Naive thymus-derived CD4-positive, alpha-beta T cell (primary cell): ENCODE measurements around the gene HP1BP3. TPM values are rescaled to one million over a fixed set of nuclear protein-coding genes. Genes with fewer than 3 reads are reported as not detected.
A peak's percentile ranks its signal among the peaks of the same experiment; 100 is the strongest.
"Not testable (repeated sequence)": the region's sequence is repeated elsewhere in the genome, so short reads cannot be mapped to it uniquely, and the experiment has no call there.

Source experiments
- ATAC-seq: fragments of 150-1000 bp; cut with Tn5 transposase; 2 replicates; pipeline ENCODE4 v1.10.0; 2021; ENCODE audit warnings: mild to moderate bottlenecking, moderate library complexity
- CTCF ChIA-PET: fragments of 350-600 bp; sonication (Branson Sonifier 250); formaldehyde crosslinking; loops from one replicate; lab custom pipeline; 2021; ENCODE audit warnings: antibody characterized with exemption; lab: Charles Lee
- POLR2A ChIA-PET: fragments of 350-600 bp; sonication (Branson Sonifier 250); formaldehyde crosslinking; loops from one replicate; lab custom pipeline; 2021; ENCODE audit warnings: antibody characterized with exemption, inconsistent platforms; lab: Charles Lee
- DNase-seq, 9 donors: peaks; one replicate each; pipeline versions ENCODE4 v3.0.0 to v3.0.0-alpha.2; 2020 to 2022; ENCODE audit warnings: mixed read lengths in 1 of 9
- H3K27ac ChIP-seq: one replicate; pipeline ENCODE4 v1.7.0; 2013; ENCODE audit warnings: mild to moderate bottlenecking, low read depth, low read length, moderate library complexity
- H3K27me3 ChIP-seq, 2 donors: one replicate each; pipeline ENCODE4 v1.7.0; 2013; ENCODE audit warnings: low read length in 2 of 2, mild to moderate bottlenecking in 2 of 2, moderate library complexity in 2 of 2; ENCODE audit not compliant: control insufficient read depth in 2 of 2, insufficient read depth in 2 of 2
- H3K36me3 ChIP-seq, 3 experiments: 1 replicate in 2 of 3; 2 replicates in 1 of 3; pipeline ENCODE4 v1.7.0; 2013; ENCODE audit warnings: low read length in 3 of 3, mild to moderate bottlenecking in 3 of 3, moderate library complexity in 1 of 3; ENCODE audit not compliant: insufficient read depth in 3 of 3, control insufficient read depth in 2 of 3
- H3K4me1 ChIP-seq, 2 donors: one replicate each; pipeline ENCODE4 v1.7.0; 2013; ENCODE audit warnings: low read length in 2 of 2, mild to moderate bottlenecking in 2 of 2, moderate library complexity in 1 of 2; ENCODE audit not compliant: control insufficient read depth in 2 of 2, insufficient read depth in 2 of 2
- H3K4me3 ChIP-seq: 2 replicates; pipeline ENCODE4 v1.7.0; 2013; ENCODE audit warnings: mild to moderate bottlenecking, low read length
- H3K9me3 ChIP-seq, 3 experiments: 1 replicate in 2 of 3; 2 replicates in 1 of 3; pipeline ENCODE4 v1.7.0; 2013; ENCODE audit warnings: low read length in 3 of 3; ENCODE audit not compliant: control insufficient read depth in 2 of 3
- H3K27ac Mint-ChIP-seq, 9 donors: one replicate each; pipeline ENCODE4 v1.8.0; 2020 to 2022; ENCODE audit warnings: mixed read lengths in 9 of 9, mild to moderate bottlenecking in 8 of 9, moderate library complexity in 5 of 9, inconsistent platforms in 2 of 9
- H3K27me3 Mint-ChIP-seq, 5 donors: one replicate each; pipeline ENCODE4 v1.8.0; 2021 to 2022; ENCODE audit warnings: mixed read lengths in 5 of 5, mild to moderate bottlenecking in 1 of 5
- H3K36me3 Mint-ChIP-seq, 5 donors: one replicate each; pipeline ENCODE4 v1.8.0; 2020 to 2022; ENCODE audit warnings: mixed read lengths in 5 of 5, mild to moderate bottlenecking in 3 of 5, inconsistent platforms in 1 of 5
- H3K4me1 Mint-ChIP-seq, 7 donors: one replicate each; pipeline ENCODE4 v1.8.0; 2020 to 2022; ENCODE audit warnings: mixed read lengths in 7 of 7, mild to moderate bottlenecking in 3 of 7, inconsistent platforms in 1 of 7
- H3K4me3 Mint-ChIP-seq, 10 donors: one replicate each; pipeline ENCODE4 v1.8.0; 2020 to 2022; ENCODE audit warnings: mild to moderate bottlenecking in 10 of 10, mixed read lengths in 10 of 10, moderate library complexity in 6 of 10, inconsistent platforms in 2 of 10
- H3K9me3 Mint-ChIP-seq, 11 donors: one replicate each; pipeline ENCODE4 v1.8.0; 2020 to 2022; ENCODE audit warnings: mixed read lengths in 11 of 11, mild to moderate bottlenecking in 4 of 11, inconsistent platforms in 1 of 11, moderate library complexity in 1 of 11
- intact Hi-C, 2 donors: fragments of 100-400 bp; cut with micrococcal nuclease; formaldehyde crosslinking; loops; one replicate each; pipeline ENCODE4 v1.15.1; 2023
- polyA plus RNA-seq, 2 donors: library from polyadenylated mRNA; unstranded; fragments of 300-500 nt; fragmentation: Illumina TruSeq; gene quantifications; one replicate each; pipeline ENCODE4 v1.2.3, GENCODE V29; 2021
- total RNA-seq, 6 experiments: library from RNA in 5 of 6; stranded (reverse) in 5 of 6; gene quantifications; 1 replicate in 5 of 6; 2 replicates in 1 of 6; pipeline ENCODE4 v1.2.3 and lab custom pipeline; 2021 to 2026

Gene HP1BP3
- total and polyA plus RNA-seq, 7 experiments from 2014 or later, result 234 to 417 (median 288) TPM

DNA sequence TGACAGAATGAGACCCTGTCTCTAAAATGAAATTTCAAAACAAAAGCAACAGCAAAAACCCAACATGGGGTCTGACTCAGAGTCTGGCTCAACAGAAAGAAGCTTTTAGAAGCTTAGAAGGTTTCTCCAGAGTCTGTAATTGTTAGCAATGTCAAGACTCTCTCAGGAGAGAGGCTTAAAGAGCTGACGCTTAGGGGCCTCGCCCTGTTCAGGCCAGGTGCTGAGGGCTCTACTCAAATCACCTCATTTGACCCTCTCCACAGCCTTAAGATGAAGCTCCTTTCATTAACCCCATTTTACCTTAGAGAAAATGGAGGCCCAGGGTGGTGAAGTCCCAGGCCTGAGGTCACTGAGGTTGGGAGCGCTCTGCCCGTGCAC is 64.0 kb downstream of the HP1BP3 start:
- Mint-ChIP-seq H3K4me1 (peaks cover 0 to 4% (median 3%) of the 10 kb centered on the region in 7 donors), H3K36me3 (no peaks in the 10 kb centered on the region), H3K9me3 (no peaks in the 10 kb centered on the region), H3K27ac (no peak overlapping the region), H3K4me3 (no peak overlapping the region), H3K27me3 (peaks cover 0 to 22% (median 6%) of the 10 kb centered on the region in 5 donors)
- no peak overlapping the region for H3K4me3 ChIP-seq
- H3K9me3 ChIP-seq, result no peaks in the 10 kb centered on the region
- intact Hi-C loops, result no loop called here
- DNase-seq (no peak), ATAC-seq (no peak)
- H3K27ac ChIP-seq, result no peak overlapping the region
- H3K27me3 ChIP-seq, result no peaks in the 10 kb centered on the region
- ChIA-PET CTCF (no interaction called here), POLR2A (no interaction called here)
- no peaks in the 10 kb centered on the region for H3K4me1 ChIP-seq
- no peaks in the 10 kb centered on the region for H3K36me3 ChIP-seq

DNA sequence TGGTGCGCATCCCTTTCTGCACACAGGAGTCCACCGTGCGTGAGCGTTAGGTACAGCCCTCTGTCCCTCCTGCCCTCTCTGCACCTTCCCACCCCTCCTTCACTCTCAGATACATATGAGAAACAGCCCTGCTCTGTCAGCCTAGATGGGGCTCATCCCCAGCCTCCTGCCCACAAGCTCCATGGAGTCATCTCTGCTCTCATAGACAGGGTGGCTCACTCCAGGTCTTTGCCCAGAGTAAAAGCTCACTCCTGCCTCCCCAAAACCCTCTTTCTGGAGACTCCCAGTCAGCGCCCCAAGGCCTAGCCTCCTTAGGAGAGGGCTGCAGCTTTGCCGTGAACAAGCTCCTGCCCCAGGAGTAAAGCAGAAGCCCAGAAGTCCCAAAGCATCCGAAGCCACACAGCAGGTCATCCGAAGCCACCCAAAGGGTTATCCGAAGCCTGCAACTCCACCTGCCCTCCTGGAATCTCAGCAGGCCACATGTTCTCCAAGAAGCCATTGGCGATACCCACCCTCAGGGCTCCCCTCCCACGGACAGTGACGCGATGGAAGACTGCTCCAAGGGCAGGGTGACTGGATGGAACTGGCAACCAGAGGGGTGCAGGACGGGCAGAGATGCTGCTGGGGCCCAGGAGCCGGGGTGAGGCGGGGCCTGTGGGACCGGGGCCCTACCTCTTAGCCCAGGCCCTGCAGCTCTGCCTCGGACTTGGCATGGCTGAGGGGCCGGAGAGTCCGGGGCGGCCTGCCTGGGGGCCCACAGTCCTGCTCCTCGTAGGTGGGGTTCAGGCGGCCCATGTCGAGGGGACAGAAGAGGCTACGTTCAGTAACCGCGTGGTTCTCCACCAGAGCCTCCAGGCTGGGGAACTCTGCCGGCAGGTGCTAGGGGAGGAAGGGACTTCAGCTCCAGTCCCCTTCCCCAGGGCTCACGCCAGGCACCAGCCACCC is 65.7 kb downstream of the HP1BP3 start:
- H3K36me3 ChIP-seq, result no peaks in the 10 kb centered on the region
- CTCF ChIA-PET, result no interaction called here

DNA sequence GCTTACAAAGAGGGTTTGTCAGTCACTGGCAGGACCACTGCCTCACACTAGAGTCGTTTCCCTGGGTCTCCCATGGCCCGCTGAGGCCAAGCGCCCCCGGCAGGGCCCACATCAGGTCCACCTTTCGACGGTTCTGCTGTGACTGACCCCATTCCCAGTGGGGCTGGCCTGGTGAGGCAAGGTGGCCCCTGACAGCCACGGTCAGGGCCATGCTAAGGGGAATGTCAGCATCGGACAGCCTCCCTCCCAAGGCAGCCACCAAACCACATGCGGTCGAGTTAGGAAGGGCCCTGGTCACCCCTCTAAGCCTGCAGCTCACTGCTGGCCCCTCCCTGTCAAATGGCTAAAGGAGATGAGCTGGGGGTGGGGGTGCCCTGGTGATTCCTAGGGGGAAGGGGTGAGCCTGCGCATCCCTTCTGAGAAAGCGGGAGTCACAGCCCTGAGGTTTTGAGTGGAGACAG is 66.4 kb downstream of the HP1BP3 start:
- intact Hi-C loops, result no loop called here
- H3K36me3 Mint-ChIP-seq, result no peaks in the 10 kb centered on the region
- H3K27me3 ChIP-seq, result no peaks in the 10 kb centered on the region
- ATAC-seq, result no peak
- ChIA-PET POLR2A (no interaction called here), CTCF (no interaction called here)
- peaks cover 0 to 11% (median 8%) of the 10 kb centered on the region in 7 donors for H3K4me1 Mint-ChIP-seq
- H3K4me3 Mint-ChIP-seq, result no peak overlapping the region
- no peak overlapping the region for H3K4me3 ChIP-seq
- DNase-seq, result no peak
- peaks cover 14 to 36% (median 16%) of the 10 kb centered on the region in 5 donors for H3K27me3 Mint-ChIP-seq
- H3K4me1 ChIP-seq, result peaks cover 0 to 3% of the 10 kb centered on the region in 2 donors
- no peaks in the 10 kb centered on the region for H3K9me3 ChIP-seq
- H3K27ac Mint-ChIP-seq, result no peak overlapping the region
- no peak overlapping the region for H3K27ac ChIP-seq
- no peaks in the 10 kb centered on the region for H3K36me3 ChIP-seq
- no peaks in the 10 kb centered on the region for H3K9me3 Mint-ChIP-seq

More for the DNA sequence above, 65.7 kb downstream of the HP1BP3 start:
- ATAC-seq, result no peak
- H3K9me3 ChIP-seq, result no peaks in the 10 kb centered on the region
- intact Hi-C loops, result no loop called here
- Mint-ChIP-seq H3K9me3 (no peaks in the 10 kb centered on the region), H3K36me3 (no peaks in the 10 kb centered on the region), H3K4me3 (no peak overlapping the region), H3K27me3 (peaks cover 7 to 30% (median 10%) of the 10 kb centered on the region in 5 donors), H3K4me1 (peaks cover 0 to 10% (median 5%) of the 10 kb centered on the region in 7 donors), H3K27ac (no peak overlapping the region)
- peaks cover 0 to 3% of the 10 kb centered on the region in 2 donors for H3K4me1 ChIP-seq
- POLR2A ChIA-PET, result no interaction called here
- H3K4me3 ChIP-seq, result no peak overlapping the region
- H3K27ac ChIP-seq, result no peak overlapping the region
- H3K27me3 ChIP-seq, result no peaks in the 10 kb centered on the region
- DNase-seq, result no peak

DNA sequence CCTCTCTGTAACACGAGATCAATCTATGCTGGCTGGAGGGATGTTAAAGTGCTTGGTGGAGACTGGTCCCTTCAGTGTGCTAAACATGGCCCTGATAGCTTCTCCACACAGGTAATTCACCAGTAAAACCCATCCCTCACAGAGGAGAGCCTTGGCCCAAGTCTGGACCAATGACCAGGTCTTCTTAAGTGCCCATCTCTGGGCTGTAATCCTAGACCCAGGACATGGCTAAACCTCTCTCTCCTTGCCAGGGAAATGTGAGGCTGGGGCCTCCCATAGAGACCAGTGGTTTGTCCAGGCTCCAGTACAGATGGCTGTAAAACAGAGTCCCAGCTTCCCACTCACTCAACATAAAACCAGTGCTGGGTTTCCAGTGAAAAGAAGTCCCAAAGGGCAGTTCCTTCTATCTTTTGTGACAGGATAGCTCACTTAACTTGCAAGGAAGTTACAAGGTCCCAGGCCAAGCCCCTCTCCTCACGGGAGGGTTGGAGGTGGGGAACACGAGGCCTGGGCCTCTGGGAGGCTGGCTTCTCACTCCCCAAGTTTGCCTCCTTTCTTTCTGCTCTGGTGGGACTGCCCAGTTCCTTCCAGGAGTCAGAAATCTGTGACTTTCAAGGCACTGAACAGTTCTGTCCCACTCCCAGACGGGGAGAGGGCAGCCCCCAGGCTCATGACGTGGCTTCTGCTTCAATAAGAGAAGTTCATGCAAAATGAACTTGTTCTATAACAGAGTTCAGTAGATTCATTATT is 67.1 kb downstream of the HP1BP3 start:
- no peak for DNase-seq
- Histone ChIP-seq H3K4me1 (peaks cover 0 to 3% of the 10 kb centered on the region in 2 donors), H3K36me3 (no peaks in the 10 kb centered on the region), H3K9me3 (no peaks in the 10 kb centered on the region), H3K27ac (no peak overlapping the region), H3K4me3 (no peak overlapping the region), H3K27me3 (no peaks in the 10 kb centered on the region)
- H3K36me3 Mint-ChIP-seq, result no peaks in the 10 kb centered on the region
- no peaks in the 10 kb centered on the region for H3K9me3 Mint-ChIP-seq
- peaks cover 16 to 39% (median 20%) of the 10 kb centered on the region in 5 donors for H3K27me3 Mint-ChIP-seq
- no peak overlapping the region for H3K4me3 Mint-ChIP-seq
- H3K27ac Mint-ChIP-seq, result no peak overlapping the region
- intact Hi-C loops, result loop anchor here in 1 of 2 donors (2.0 to 5.0 kb wide), 2 partner anchors 13 to 457 kb away; partner anchors contain the start of genes EIF4G3 and SH2D5
- ATAC-seq, result no peak
- ChIA-PET CTCF (no interaction called here), POLR2A (interaction anchor here (1.6 kb wide), 1 partner anchor 67 kb away, joined by 3 read pairs; the partner anchor contains the start of gene HP1BP3)
- H3K4me1 Mint-ChIP-seq, result peaks cover 0 to 11% (median 8%) of the 10 kb centered on the region in 7 donors

DNA sequence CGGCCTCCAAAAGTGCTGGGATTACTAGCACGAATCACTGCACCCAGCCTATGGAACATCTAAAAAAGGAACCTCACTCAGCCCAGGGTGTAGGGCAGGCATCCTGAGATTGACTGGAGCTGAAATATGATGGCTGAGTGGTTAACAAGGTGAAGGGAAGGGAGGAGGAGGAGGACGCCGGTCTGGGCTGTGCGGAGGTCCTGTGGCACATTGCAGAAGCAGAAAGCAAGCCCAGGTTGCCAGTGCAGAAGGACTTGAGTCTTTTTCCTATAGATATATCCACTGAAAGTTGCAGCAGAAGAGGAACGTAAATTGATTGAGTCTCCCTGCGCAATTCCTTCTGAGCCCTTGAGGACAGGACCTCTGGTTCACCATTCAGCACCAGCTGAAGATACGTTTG is 67.8 kb downstream of the HP1BP3 start:
- peak overlapping the region in 1 of 9 donors; percentile 2 for H3K27ac Mint-ChIP-seq
- peak overlapping the region in 3 of 10 donors; percentile 63 to 81 (median 80) for H3K4me3 Mint-ChIP-seq
- H3K9me3 ChIP-seq, result no peaks in the 10 kb centered on the region
- H3K27me3 ChIP-seq, result no peaks in the 10 kb centered on the region
- H3K4me1 Mint-ChIP-seq, result peaks cover 0 to 11% (median 8%) of the 10 kb centered on the region in 7 donors
- intact Hi-C loops, result loop anchor here in 1 of 2 donors (2.0 to 5.0 kb wide), 2 partner anchors 14 to 458 kb away; partner anchors contain the start of genes EIF4G3 and SH2D5
- H3K4me3 ChIP-seq, result no peak overlapping the region
- H3K36me3 ChIP-seq, result no peaks in the 10 kb centered on the region
- H3K9me3 Mint-ChIP-seq, result no peaks in the 10 kb centered on the region
- no peak for ATAC-seq
- ChIA-PET CTCF (no interaction called here), POLR2A (interaction anchor here (1.1 to 1.6 kb wide), 2 partner anchors 20 to 68 kb away, joined by 3 read pairs; partner anchors contain the start of gene HP1BP3)
- no peaks in the 10 kb centered on the region for H3K36me3 Mint-ChIP-seq
- no peak overlapping the region for H3K27ac ChIP-seq
- peaks cover 0 to 3% of the 10 kb centered on the region in 2 donors for H3K4me1 ChIP-seq
- no peak for DNase-seq
- peaks cover 16 to 39% (median 22%) of the 10 kb centered on the region in 5 donors for H3K27me3 Mint-ChIP-seq

DNA sequence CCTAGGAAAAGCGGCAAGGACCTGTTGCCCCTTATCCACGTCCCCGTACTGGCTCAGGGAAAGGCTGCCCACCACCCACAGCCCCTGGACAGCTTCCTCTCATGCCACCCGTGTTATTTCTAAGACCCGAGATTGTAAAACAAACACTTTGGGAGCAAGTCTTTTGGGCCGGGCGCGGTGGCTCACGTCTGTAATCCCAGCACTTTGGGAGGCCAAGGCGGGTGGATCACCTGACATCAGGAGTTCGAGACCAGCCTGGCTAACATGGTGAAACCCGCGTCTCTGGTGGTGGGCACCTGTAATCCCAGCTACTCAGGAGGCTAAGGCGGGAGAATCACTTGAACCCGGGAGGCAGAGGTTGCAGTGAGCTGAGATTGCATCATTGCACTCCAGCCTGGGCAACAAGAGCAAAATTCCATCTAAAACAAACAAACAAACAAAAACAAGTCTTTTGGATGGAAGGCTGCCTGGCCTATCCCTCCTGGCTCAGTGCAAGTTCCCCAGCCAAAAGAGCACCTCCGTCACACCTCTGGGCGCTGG is 68.7 kb downstream of the HP1BP3 start:
- H3K27me3 Mint-ChIP-seq, result peaks cover 16 to 39% (median 22%) of the 10 kb centered on the region in 5 donors

More for the DNA sequence above, 68.7 kb downstream of the HP1BP3 start:
- Mint-ChIP-seq H3K4me1 (peaks cover 0 to 11% (median 8%) of the 10 kb centered on the region in 7 donors), H3K4me3 (peak overlapping the region; percentile 38 to 81 (median 65)), H3K27ac (peak overlapping the region in 3 of 9 donors; percentile 25 to 47 (median 36))
- CTCF ChIA-PET, H3K27me3 ChIP-seq, ATAC-seq, H3K4me1 ChIP-seq, H3K36me3 ChIP-seq, DNase-seq, H3K27ac ChIP-seq, H3K9me3 ChIP-seq, H3K9me3 Mint-ChIP-seq, H3K4me3 ChIP-seq, H3K36me3 Mint-ChIP-seq: not testable (repeated sequence)
- intact Hi-C loops, result loop anchor here in 1 of 2 donors (2.0 to 5.0 kb wide), 2 partner anchors 14 to 459 kb away; partner anchors contain the start of genes EIF4G3 and SH2D5
- POLR2A ChIA-PET, result interaction anchor here (0.6 to 1.6 kb wide), 5 partner anchors 21 to 224 kb away, joined by 3 read pairs; partner anchors contain the start of gene HP1BP3
